GM21529 (cell line): Measurements from ENCODE around the gene POLR3B.

Source experiments
- ATAC-seq: cut with Tn5 transposase; IDR thresholded peaks from one replicate; pipeline ENCODE4 v1.9.1; 2021; ENCODE audit not compliant: unreplicated experiment

The POLR3B gene

DNA sequence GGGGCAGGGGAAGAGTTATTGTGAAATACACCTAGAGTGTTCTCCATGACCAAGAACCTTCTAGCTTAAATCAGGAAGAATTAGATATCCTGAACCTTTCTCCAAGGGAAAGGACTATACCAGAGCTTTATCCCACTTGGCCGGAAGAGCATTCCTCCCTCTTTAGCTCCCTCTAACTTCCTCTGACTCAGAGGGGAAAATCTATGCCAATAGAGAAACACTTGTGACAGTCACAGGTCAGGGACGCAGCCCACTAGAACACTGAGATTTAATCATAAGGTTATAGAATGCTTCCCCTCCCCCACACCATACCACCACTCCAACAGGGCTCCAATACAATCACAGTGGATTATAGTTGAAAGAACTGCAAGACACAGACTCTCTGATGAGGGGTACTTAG, 169.8 kb downstream of the POLR3B start:
- no peak for ATAC-seq

DNA sequence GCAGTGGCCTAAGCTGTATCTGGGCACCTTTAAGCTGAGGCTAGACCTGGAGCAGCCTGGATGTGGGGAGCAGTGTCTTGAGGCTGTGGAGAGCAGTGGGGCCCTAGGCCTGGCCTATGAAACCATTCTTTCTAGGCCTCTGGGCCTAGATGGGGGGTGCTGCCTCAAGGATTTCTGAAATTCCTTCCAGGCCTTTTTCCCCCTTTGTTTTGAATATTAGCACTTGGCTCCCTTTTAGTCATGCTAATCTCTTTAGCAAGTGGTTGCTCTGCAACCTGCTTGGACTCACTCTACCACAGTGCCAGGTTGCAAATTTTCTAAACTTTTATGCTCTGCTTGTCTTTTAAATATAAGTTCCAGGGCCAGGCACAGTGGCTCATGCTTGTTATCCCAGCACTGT, 183.7 kb downstream of the POLR3B start:
- ATAC-seq: no peak

DNA sequence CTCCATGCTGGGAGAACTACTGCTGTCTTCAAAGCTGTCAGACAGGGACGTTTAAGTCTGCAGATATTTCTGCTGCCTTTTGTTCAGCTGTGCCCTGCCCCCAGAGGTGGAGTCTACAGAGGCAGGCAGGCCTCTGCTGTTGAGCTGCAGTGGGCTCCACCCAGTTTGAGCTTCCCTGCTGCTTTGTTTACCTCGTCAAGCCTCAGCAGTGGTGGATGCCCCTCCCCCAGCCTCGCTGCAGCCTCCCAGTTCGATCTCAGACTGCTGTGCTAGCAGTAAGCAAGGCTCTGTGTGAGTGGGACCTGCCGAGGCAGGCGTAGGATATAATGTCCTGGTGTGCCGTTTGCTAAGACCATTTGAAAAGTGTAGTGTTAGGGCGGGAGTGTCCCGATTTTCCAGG, 193.9 kb downstream of the POLR3B start:
- no peak for ATAC-seq

DNA sequence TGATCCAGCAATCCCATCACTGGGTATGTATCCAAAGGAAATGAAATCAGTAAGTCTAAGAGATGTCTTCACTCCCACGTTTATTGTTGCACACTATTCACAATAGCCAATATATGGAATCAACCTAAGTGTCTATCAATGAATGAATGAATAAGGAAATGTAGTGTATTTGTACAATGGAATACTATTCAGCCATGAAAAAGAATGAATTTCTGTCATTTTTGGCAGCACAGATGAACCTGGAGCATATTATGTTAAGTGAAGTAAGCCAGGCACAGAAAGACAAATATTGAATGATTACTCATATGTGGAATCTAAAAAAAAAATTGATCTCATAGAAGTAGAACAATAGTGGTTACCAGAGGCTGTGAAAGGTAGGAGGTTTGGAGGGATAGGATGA, 194.7 kb downstream of the POLR3B start:
- ATAC-seq: no peak
